HL-60/S4 (cell line): Measurements from ENCODE around the gene LPCAT2.

ENCODE experiments used
- in situ Hi-C: fragments of 300-500 bp; cut with MboI; formaldehyde crosslinking; loops from 2 replicates; pipeline ENCODE4 v1.14.3; 2022; ENCODE audit warnings: low sequenced_read_pairs

The LPCAT2 gene

GRCh38 chr16:55508941-55509931 lies at the start of gene LPCAT2:
Gene LPCAT2, plus strand, starts transcription at chr16:55509072. Its CDS starts 110 bp downstream, at chr16:55509182.
- in situ Hi-C loops, result no loop called here

- in situ Hi-C loops, result loop anchor here (10.0 kb wide), 1 partner anchor 383 kb away; no protein-coding TSS in a partner anchor
These were observed 46.6 kb upstream of the LPCAT2 start for GRCh38 chr16:55462241-55462640.

GRCh38 chr16:55464375-55464774 lies 44.5 kb upstream of the LPCAT2 start:
- in situ Hi-C loops, result loop anchor here (10.0 kb wide), 1 partner anchor 380 kb away; no protein-coding TSS in a partner anchor

GRCh38 chr16:55465077-55465896 lies 43.6 kb upstream of the LPCAT2 start:
- in situ Hi-C loops, result loop anchor here (5.0 to 10.0 kb wide), 2 partner anchors 237 to 380 kb away; no protein-coding TSS in a partner anchor

GRCh38 chr16:55466209-55466608 lies 42.7 kb upstream of the LPCAT2 start:
- in situ Hi-C loops, result loop anchor here (5.0 to 10.0 kb wide), 2 partner anchors 236 to 379 kb away; no protein-coding TSS in a partner anchor

- in situ Hi-C loops, result loop anchor here (5.0 to 10.0 kb wide), 2 partner anchors 234 to 377 kb away; no protein-coding TSS in a partner anchor
These were observed 41.0 kb upstream of the LPCAT2 start for GRCh38 chr16:55467898-55468297.

GRCh38 chr16:55468352-55468990 lies 40.4 kb upstream of the LPCAT2 start:
- in situ Hi-C loops, result loop anchor here (5.0 to 10.0 kb wide), 2 partner anchors 234 to 376 kb away; no protein-coding TSS in a partner anchor

GRCh38 chr16:55469821-55470532 lies 38.9 kb upstream of the LPCAT2 start:
- in situ Hi-C loops, result loop anchor here (5.0 to 10.0 kb wide), 2 partner anchors 232 to 375 kb away; no protein-coding TSS in a partner anchor

- in situ Hi-C loops, result no loop called here
These were observed 38.1 kb upstream of the LPCAT2 start for GRCh38 chr16:55470533-55471371.

- in situ Hi-C loops, result no loop called here
These were observed 37.3 kb upstream of the LPCAT2 start for GRCh38 chr16:55471448-55472097.

GRCh38 chr16:55473587-55473986 lies 35.3 kb upstream of the LPCAT2 start:
- in situ Hi-C loops, result no loop called here

GRCh38 chr16:55474821-55475220 lies 34.1 kb upstream of the LPCAT2 start:
- in situ Hi-C loops, result no loop called here

- in situ Hi-C loops, result no loop called here
These were observed 33.0 kb upstream of the LPCAT2 start for GRCh38 chr16:55475919-55476318.

GRCh38 chr16:55476625-55477533 lies 32.0 kb upstream of the LPCAT2 start:
- in situ Hi-C loops, result no loop called here

- in situ Hi-C loops, result no loop called here
These were observed 31.1 kb upstream of the LPCAT2 start for GRCh38 chr16:55477736-55478135.

GRCh38 chr16:55478827-55479429 lies 29.9 kb upstream of the LPCAT2 start, which contains the start of gene MMP2:
Gene MMP2, plus strand, starts transcription at chr16:55479198. Its CDS starts 282 bp downstream, at chr16:55479480.
- in situ Hi-C loops, result no loop called here
